Chondrocyte (in vitro differentiated cells): ENCODE measurements around the gene AHDC1. TPM values are rescaled to one million over a fixed set of nuclear protein-coding genes. Genes with fewer than 3 reads are reported as not detected.

Experiments used
- DNase-seq: peaks from one replicate; pipeline ENCODE4 v3.0.0; 2021; ENCODE audit warnings: mixed read lengths, low spot score
- H3K27ac Mint-ChIP-seq: one replicate; pipeline ENCODE4 v1.8.0; 2021; ENCODE audit warnings: mild to moderate bottlenecking, moderate library complexity, mixed read lengths; ENCODE audit not compliant: unreplicated experiment
- H3K27me3 Mint-ChIP-seq: 2 replicates; pipeline ENCODE4 v1.8.0; 2021; ENCODE audit warnings: low read depth, mixed read lengths
- H3K36me3 Mint-ChIP-seq: 2 replicates; pipeline ENCODE4 v1.8.0; 2021; ENCODE audit warnings: low read depth, mixed read lengths
- H3K4me1 Mint-ChIP-seq: 2 replicates; pipeline ENCODE4 v1.8.0; 2021; ENCODE audit warnings: low read depth, mild to moderate bottlenecking, mixed read lengths
- H3K4me3 Mint-ChIP-seq: one replicate; pipeline ENCODE4 v1.8.0; 2021; ENCODE audit warnings: mild to moderate bottlenecking, moderate library complexity, mixed read lengths; ENCODE audit not compliant: unreplicated experiment
- H3K9me3 Mint-ChIP-seq: 2 replicates; pipeline ENCODE4 v1.8.0; 2021; ENCODE audit warnings: low read depth, mixed read lengths
- CTCF ChIP-seq: fragments of 200-600 bp; sonication (generic); IDR thresholded peaks from 2 replicates; pipeline ENCODE4 v1.5.0; 2021; ENCODE audit warnings: antibody characterized with exemption, mild to moderate bottlenecking, moderate library complexity
- total RNA-seq: library from RNA; stranded (reverse); gene quantifications from 3 replicates; pipeline ENCODE4 v1.2.1, GENCODE V29; 2021

Gene AHDC1
- total RNA-seq, 1 donor from 2014 or later: 61.8 TPM

- no peak for TF ChIP-seq CTCF
- Mint-ChIP-seq H3K9me3 (no peaks in the 10 kb centered on the region), H3K4me1 (peaks cover 8% of the 10 kb centered on the region), H3K36me3 (no peaks in the 10 kb centered on the region), H3K27ac (peak within 1 kb of the TSS; percentile 54), H3K27me3 (no peaks in the 10 kb centered on the region), H3K4me3 (no peak within 1 kb of the TSS)
- no peak for DNase-seq
Measured at GRCh38 chr1:27634985-27635367, 31.0 kb upstream of the AHDC1 start, which contains the start of gene FGR. Gene FGR, minus strand, starts transcription at chr1:27635185. Its CDS starts 11,269 bp downstream, at chr1:27623916.

GRCh38 chr1:27634177-27634984 is 30.4 kb upstream of the AHDC1 start:
- Mint-ChIP-seq H3K27me3 (no peaks in the 10 kb centered on the region), H3K4me1 (peaks cover 8% of the 10 kb centered on the region), H3K36me3 (no peaks in the 10 kb centered on the region), H3K4me3 (no peak overlapping the region), H3K27ac (peak overlapping the region; percentile 54), H3K9me3 (no peaks in the 10 kb centered on the region)
- TF ChIP-seq CTCF: no peak
- no peak for DNase-seq

- TF ChIP-seq CTCF: no peak
- H3K27me3 Mint-ChIP-seq: no peaks in the 10 kb centered on the region
- DNase-seq: no peak
- peak overlapping the region; percentile 47 for H3K4me3 Mint-ChIP-seq
- H3K27ac Mint-ChIP-seq: no peak overlapping the region
- H3K4me1 Mint-ChIP-seq: peaks cover 8% of the 10 kb centered on the region
- no peaks in the 10 kb centered on the region for H3K36me3 Mint-ChIP-seq
- H3K9me3 Mint-ChIP-seq: no peaks in the 10 kb centered on the region
Measured at GRCh38 chr1:27633640-27634176, 29.8 kb upstream of the AHDC1 start.

- Mint-ChIP-seq H3K9me3 (no peaks in the 10 kb centered on the region), H3K36me3 (no peaks in the 10 kb centered on the region), H3K27ac (no peak overlapping the region), H3K4me1 (peaks cover 8% of the 10 kb centered on the region), H3K27me3 (no peaks in the 10 kb centered on the region), H3K4me3 (no peak overlapping the region)
- no peak for DNase-seq
- no peak for TF ChIP-seq CTCF
Measured at GRCh38 chr1:27633298-27633610, 29.3 kb upstream of the AHDC1 start.

- Mint-ChIP-seq H3K27ac (no peak overlapping the region), H3K9me3 (no peaks in the 10 kb centered on the region), H3K4me1 (peaks cover 8% of the 10 kb centered on the region), H3K27me3 (no peaks in the 10 kb centered on the region), H3K4me3 (no peak overlapping the region), H3K36me3 (no peaks in the 10 kb centered on the region)
- no peak for DNase-seq
- TF ChIP-seq CTCF: no peak
Measured at GRCh38 chr1:27632387-27633297, 28.7 kb upstream of the AHDC1 start.
